HCT116 (cell line): ENCODE data around the gene NAALADL2. TPM values are rescaled to one million over a fixed set of nuclear protein-coding genes. Genes with fewer than 3 reads are reported as not detected.

Experiments
- ATAC-seq: fragments of 200-7000 bp; cut with Tn5 transposase; 2 replicates; pipeline ENCODE4 v1.9.1; 2020; ENCODE audit warnings: mild to moderate bottlenecking, moderate library complexity
- BruUV-seq: library from RNA; stranded (reverse); fragments of 400-500 nt; replicated peaks from 2 replicates; lab custom pipeline; 2021; lab: Mats Ljungman, UMichigan
- CTCF ChIA-PET: fragments of 300-600 bp; sonication (Branson Sonifier 250); formaldehyde crosslinking; loops from one replicate; lab custom pipeline; 2021; ENCODE audit warnings: antibody characterized with exemption; lab: Charles Lee
- POLR2A ChIA-PET: fragments of 300-600, 350-600 bp; sonication (Branson Sonifier 250); formaldehyde crosslinking; loops from one replicate; lab custom pipeline; 2021; ENCODE audit warnings: antibody characterized with exemption; lab: Charles Lee
- RAD21 ChIA-PET, 2 experiments: fragments of 300-600 bp; sonication (Branson Sonifier 250); formaldehyde crosslinking; loops; one replicate each; lab custom pipeline; 2023; ENCODE audit warnings: low total read pairs in 2 of 2; ENCODE audit not compliant: uncharacterized antibody in 2 of 2, unreplicated experiment in 2 of 2, low non-redundant PET in 1 of 2; lab: Charles Lee
- DNase-seq: peaks from one replicate; pipeline ENCODE4 v3.0.0-alpha.2; 2010; ENCODE audit warnings: low read depth, low spot score
- H2AFZ ChIP-seq: fragments of 200-600 bp; shearing (Covaris generic), sonication (generic); 2 replicates; pipeline ENCODE4 v1.6.1; 2017; ENCODE audit warnings: low read depth, mixed run types, mixed read lengths, antibody characterized with exemption, low read length; ENCODE audit not compliant: poor library complexity, severe bottlenecking
- H3K27ac ChIP-seq: 2 replicates; pipeline ENCODE4 v1.5.1; 2012; ENCODE audit warnings: low read depth, low read length
- H3K27me3 ChIP-seq: fragments of 200-600 bp; sonication (generic); 2 replicates; pipeline ENCODE4 v1.6.1; 2016; ENCODE audit warnings: mixed run types, low read length, mixed read lengths; ENCODE audit not compliant: insufficient read depth
- H3K36me3 ChIP-seq, 2 experiments: fragments of 200-500 bp in 1 of 2; fragments of 200-600 bp in 1 of 2; sonication (Bioruptor generic) in 1 of 2; sonication (generic) in 1 of 2; 2 replicates each; pipeline versions ENCODE4 v1.5.1 to v1.6.1; 2014 to 2016; ENCODE audit warnings: low read length in 2 of 2, inconsistent platforms in 1 of 2, mixed read lengths in 1 of 2, mixed run types in 1 of 2; ENCODE audit not compliant: insufficient read depth in 2 of 2, control insufficient read depth in 1 of 2
- H3K4me1 ChIP-seq, 2 experiments: fragments of 200-600 bp in 1 of 2; sonication (generic) in 1 of 2; 2 replicates each; pipeline versions ENCODE4 v1.5.1 to v1.6.1; 2012 to 2017; ENCODE audit warnings: low read length in 2 of 2, inconsistent platforms in 1 of 2, mild to moderate bottlenecking in 1 of 2, mixed read lengths in 1 of 2, mixed run types in 1 of 2, moderate library complexity in 1 of 2; ENCODE audit not compliant: insufficient read depth in 2 of 2, control insufficient read depth in 1 of 2
- H3K4me2 ChIP-seq: fragments of 200-600 bp; sonication (generic); 2 replicates; pipeline ENCODE4 v1.6.1; 2017; ENCODE audit warnings: mixed run types, low read length, mixed read lengths
- H3K4me3 ChIP-seq, 2 experiments: fragments of 200-600 bp in 1 of 2; sonication (generic) in 1 of 2; replicated peaks in 1 of 2; 2 replicates each; pipeline ENCODE4 v1.5.1; 2011 to 2016; ENCODE audit warnings: low read length in 2 of 2, control low read depth in 1 of 2, low read depth in 1 of 2, mild to moderate bottlenecking in 1 of 2, mixed read lengths in 1 of 2, mixed run types in 1 of 2
- H3K79me2 ChIP-seq: fragments of 200-600 bp; sonication (generic); 2 replicates; pipeline ENCODE4 v1.6.1; 2017; ENCODE audit warnings: mild to moderate bottlenecking, mixed run types, low read length, moderate library complexity, mixed read lengths; ENCODE audit not compliant: insufficient read depth
- H3K9ac ChIP-seq: fragments of 200-600 bp; sonication (generic); 2 replicates; pipeline ENCODE4 v1.6.1; 2016; ENCODE audit warnings: low read length, mixed read lengths
- H3K9me2 ChIP-seq: fragments of 200-600 bp; sonication (generic), shearing (Covaris generic); 2 replicates; pipeline ENCODE4 v1.6.1; 2017; ENCODE audit warnings: mixed run types, mild to moderate bottlenecking, moderate library complexity; ENCODE audit not compliant: insufficient read depth
- H3K9me3 ChIP-seq, 2 experiments: fragments of 200-500 bp in 1 of 2; fragments of 200-600 bp in 1 of 2; sonication (Bioruptor generic) in 1 of 2; sonication (generic) in 1 of 2; 2 replicates each; pipeline ENCODE4 v1.6.1; 2014 to 2017; ENCODE audit warnings: low read length in 2 of 2, mixed read lengths in 2 of 2, inconsistent platforms in 1 of 2, low read depth in 1 of 2, mild to moderate bottlenecking in 1 of 2, mixed run types in 1 of 2, moderate library complexity in 1 of 2; ENCODE audit not compliant: control insufficient read depth in 1 of 2, insufficient read depth in 1 of 2
- H4K20me1 ChIP-seq: fragments of 200-600 bp; sonication (generic), shearing (Covaris generic); 2 replicates; pipeline ENCODE4 v1.6.1; 2017; ENCODE audit warnings: mixed run types, mild to moderate bottlenecking, moderate library complexity; ENCODE audit not compliant: insufficient read depth
- CBX3 ChIP-seq: IDR thresholded peaks from 2 replicates; pipeline ENCODE4 v1.6.1; 2012; ENCODE audit warnings: low read depth
- EZH2 ChIP-seq: fragments of 200-600 bp; sonication (generic); IDR thresholded peaks from 2 replicates; pipeline ENCODE4 v1.6.1; 2017; ENCODE audit warnings: antibody characterized with exemption, mixed run types
- FOSL1 ChIP-seq: IDR thresholded peaks from 2 replicates; pipeline ENCODE4 v1.6.1; 2012; ENCODE audit warnings: low read depth
- JUND ChIP-seq: IDR thresholded peaks from 2 replicates; pipeline ENCODE4 v1.6.1; 2012
- RAD21 ChIP-seq: IDR thresholded peaks from 2 replicates; pipeline ENCODE4 v1.6.1; 2012; ENCODE audit warnings: low read depth, mild to moderate bottlenecking
- SRF ChIP-seq: IDR thresholded peaks from 2 replicates; pipeline ENCODE4 v1.6.1; 2012; ENCODE audit warnings: low read depth
- intact Hi-C: fragments of 100-400 bp; cut with micrococcal nuclease; formaldehyde crosslinking; loops from 2 replicates; pipeline ENCODE4 v1.10.0; 2022
- total RNA-seq: library from RNA; stranded (reverse); gene quantifications from one replicate; pipeline ENCODE4 v1.2.1, GENCODE V29; 2021; ENCODE audit not compliant: unreplicated experiment
- TF ChIP-seq, protein P1 (sequence below): IDR thresholded peaks from 2 replicates; pipeline ENCODE4 v1.6.1; 2012
- TF ChIP-seq, protein P2 (sequence below): IDR thresholded peaks from 2 replicates; pipeline ENCODE4 v1.6.1; 2012
- TF ChIP-seq, protein P3 (sequence below), 3 experiments: fragments of 200-600 bp in 1 of 3; sonication (generic) in 1 of 3; IDR thresholded peaks in 2 of 3; conservative IDR thresholded peaks in 1 of 3; 2 replicates each; pipeline ENCODE4 v1.5.1; 2012 to 2017; ENCODE audit warnings: low read depth in 2 of 3, low read length in 2 of 3, antibody characterized with exemption in 1 of 3, borderline replicate concordance in 1 of 3, control low read depth in 1 of 3, mild to moderate bottlenecking in 1 of 3, mixed read lengths in 1 of 3, mixed run types in 1 of 3, moderate library complexity in 1 of 3; ENCODE audit not compliant: insufficient read depth in 1 of 3
- TF ChIP-seq, protein P4 (sequence below): IDR thresholded peaks from 2 replicates; pipeline ENCODE4 v1.6.1; 2012; ENCODE audit warnings: low read depth

The NAALADL2 gene
- total RNA-seq, 1 experiment from 2014 or later = 2.9 TPM

DNA sequence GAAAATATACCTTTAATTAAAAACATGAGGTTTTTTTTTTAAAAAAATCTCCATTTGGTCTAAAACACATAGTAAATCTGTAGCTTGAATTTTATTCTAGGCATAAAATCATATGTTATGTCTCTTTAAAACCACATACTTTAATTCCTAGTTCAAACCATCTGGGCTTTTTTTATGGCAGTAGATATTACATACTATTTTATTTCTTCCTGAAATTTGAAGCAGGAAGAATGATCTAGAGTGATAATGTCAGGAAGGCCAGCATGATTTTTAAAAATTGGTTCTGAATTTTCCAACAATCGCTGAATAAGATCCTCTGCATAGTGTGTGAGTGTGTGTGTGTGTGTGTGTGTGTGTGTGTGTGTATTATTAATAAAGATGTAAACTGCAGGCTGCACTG lies 420.3 kb downstream of the NAALADL2 start:
- Histone ChIP-seq H3K4me1 (no peaks in the 10 kb centered on the region), H3K4me3 (no peak overlapping the region)
- TF ChIP-seq, protein P1, sequence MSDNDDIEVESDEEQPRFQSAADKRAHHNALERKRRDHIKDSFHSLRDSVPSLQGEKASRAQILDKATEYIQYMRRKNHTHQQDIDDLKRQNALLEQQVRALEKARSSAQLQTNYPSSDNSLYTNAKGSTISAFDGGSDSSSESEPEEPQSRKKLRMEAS = no peak
- no peak for TF ChIP-seq FOSL1
- TF ChIP-seq, all 23 proteins: peak for 0
- Histone ChIP-seq H3K27ac (no peak overlapping the region), H3K27me3 (no peaks in the 10 kb centered on the region), H3K4me2 (no peak overlapping the region), H3K9me3 (no peaks in the 10 kb centered on the region), H3K9ac (no peak overlapping the region), H4K20me1 (no peaks in the 10 kb centered on the region; the same call in 1 of the 2 replicates), H2AFZ (no peak overlapping the region), H3K36me3 (no peaks in the 10 kb centered on the region), H3K79me2 (no peaks in the 10 kb centered on the region), H3K9me2 (0 out of 2 replicates have a peak, but pooled peaks cover 3% of the 10 kb centered on the region)
- RAD21 ChIA-PET = no interaction called here
- POLR2A ChIA-PET = no interaction called here
- no TSS peak for BruUV-seq
- CTCF ChIA-PET = no interaction called here
- no peak for ATAC-seq
- intact Hi-C loops = no loop called here
- no peak for DNase-seq

DNA sequence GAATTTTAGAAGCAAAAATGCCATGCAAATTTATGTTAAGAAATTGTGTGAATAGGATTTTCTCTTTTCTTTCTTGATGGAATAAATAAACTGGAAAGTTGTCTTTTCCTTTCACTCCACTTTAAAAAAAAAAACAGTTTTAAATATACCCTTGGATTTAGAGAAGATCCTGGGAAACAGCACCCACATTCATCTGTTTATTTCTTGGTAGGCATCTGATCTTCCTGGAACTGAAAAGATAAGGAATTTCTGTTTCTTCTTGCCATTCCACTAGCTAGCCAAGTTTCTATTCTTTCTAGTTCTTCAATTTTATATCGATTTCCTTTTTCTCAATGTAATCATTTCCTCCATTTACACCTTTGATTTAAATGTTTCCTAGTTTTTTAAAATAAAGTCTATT lies 420.8 kb downstream of the NAALADL2 start:
- H3K9ac ChIP-seq = no peak overlapping the region
- ATAC-seq (no peak), DNase-seq (no peak)
- no peaks in the 10 kb centered on the region for H3K27me3 ChIP-seq
- no peaks in the 10 kb centered on the region for H3K4me1 ChIP-seq
- H3K79me2 ChIP-seq = no peaks in the 10 kb centered on the region
- CTCF ChIA-PET = no interaction called here
- no peak overlapping the region for H3K4me3 ChIP-seq
- H2AFZ ChIP-seq = no peak overlapping the region
- no peak overlapping the region for H3K27ac ChIP-seq
- H3K4me2 ChIP-seq = no peak overlapping the region
- intact Hi-C loops = no loop called here
- no peaks in the 10 kb centered on the region; the same call in 1 of the 2 replicates for H4K20me1 ChIP-seq
- H3K9me2 ChIP-seq = 0 out of 2 replicates have a peak, but pooled peaks cover 3% of the 10 kb centered on the region
- H3K9me3 ChIP-seq = no peaks in the 10 kb centered on the region
- TF ChIP-seq, protein P2, sequence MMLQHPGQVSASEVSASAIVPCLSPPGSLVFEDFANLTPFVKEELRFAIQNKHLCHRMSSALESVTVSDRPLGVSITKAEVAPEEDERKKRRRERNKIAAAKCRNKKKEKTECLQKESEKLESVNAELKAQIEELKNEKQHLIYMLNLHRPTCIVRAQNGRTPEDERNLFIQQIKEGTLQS = no peak
- TF ChIP-seq CBX3 (no peak), RAD21 (no peak), JUND (no peak), SRF (no peak), EZH2 (no peak)
- TF ChIP-seq, protein P3, sequence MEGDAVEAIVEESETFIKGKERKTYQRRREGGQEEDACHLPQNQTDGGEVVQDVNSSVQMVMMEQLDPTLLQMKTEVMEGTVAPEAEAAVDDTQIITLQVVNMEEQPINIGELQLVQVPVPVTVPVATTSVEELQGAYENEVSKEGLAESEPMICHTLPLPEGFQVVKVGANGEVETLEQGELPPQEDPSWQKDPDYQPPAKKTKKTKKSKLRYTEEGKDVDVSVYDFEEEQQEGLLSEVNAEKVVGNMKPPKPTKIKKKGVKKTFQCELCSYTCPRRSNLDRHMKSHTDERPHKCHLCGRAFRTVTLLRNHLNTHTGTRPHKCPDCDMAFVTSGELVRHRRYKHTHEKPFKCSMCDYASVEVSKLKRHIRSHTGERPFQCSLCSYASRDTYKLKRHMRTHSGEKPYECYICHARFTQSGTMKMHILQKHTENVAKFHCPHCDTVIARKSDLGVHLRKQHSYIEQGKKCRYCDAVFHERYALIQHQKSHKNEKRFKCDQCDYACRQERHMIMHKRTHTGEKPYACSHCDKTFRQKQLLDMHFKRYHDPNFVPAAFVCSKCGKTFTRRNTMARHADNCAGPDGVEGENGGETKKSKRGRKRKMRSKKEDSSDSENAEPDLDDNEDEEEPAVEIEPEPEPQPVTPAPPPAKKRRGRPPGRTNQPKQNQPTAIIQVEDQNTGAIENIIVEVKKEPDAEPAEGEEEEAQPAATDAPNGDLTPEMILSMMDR (IDR thresholded peaks at IDR 0.05 in 2 of 3, conservative IDR thresholded peaks at IDR 0.05 in 1 of 3; ENCODE audit: borderline replicate concordance in 1 of 3, insufficient read depth in 1 of 3, low read depth in 2 of 3, low read length in 2 of 3) = no peak
- TF ChIP-seq, protein P4, sequence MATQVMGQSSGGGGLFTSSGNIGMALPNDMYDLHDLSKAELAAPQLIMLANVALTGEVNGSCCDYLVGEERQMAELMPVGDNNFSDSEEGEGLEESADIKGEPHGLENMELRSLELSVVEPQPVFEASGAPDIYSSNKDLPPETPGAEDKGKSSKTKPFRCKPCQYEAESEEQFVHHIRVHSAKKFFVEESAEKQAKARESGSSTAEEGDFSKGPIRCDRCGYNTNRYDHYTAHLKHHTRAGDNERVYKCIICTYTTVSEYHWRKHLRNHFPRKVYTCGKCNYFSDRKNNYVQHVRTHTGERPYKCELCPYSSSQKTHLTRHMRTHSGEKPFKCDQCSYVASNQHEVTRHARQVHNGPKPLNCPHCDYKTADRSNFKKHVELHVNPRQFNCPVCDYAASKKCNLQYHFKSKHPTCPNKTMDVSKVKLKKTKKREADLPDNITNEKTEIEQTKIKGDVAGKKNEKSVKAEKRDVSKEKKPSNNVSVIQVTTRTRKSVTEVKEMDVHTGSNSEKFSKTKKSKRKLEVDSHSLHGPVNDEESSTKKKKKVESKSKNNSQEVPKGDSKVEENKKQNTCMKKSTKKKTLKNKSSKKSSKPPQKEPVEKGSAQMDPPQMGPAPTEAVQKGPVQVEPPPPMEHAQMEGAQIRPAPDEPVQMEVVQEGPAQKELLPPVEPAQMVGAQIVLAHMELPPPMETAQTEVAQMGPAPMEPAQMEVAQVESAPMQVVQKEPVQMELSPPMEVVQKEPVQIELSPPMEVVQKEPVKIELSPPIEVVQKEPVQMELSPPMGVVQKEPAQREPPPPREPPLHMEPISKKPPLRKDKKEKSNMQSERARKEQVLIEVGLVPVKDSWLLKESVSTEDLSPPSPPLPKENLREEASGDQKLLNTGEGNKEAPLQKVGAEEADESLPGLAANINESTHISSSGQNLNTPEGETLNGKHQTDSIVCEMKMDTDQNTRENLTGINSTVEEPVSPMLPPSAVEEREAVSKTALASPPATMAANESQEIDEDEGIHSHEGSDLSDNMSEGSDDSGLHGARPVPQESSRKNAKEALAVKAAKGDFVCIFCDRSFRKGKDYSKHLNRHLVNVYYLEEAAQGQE = no peak
- TF ChIP-seq, all 23 proteins: peak for 0
- no peaks in the 10 kb centered on the region for H3K36me3 ChIP-seq
- POLR2A ChIA-PET = no interaction called here
- RAD21 ChIA-PET = no interaction called here
- BruUV-seq = no TSS peak
